Measurements from ENCODE around the gene LRRC43.

DNA sequence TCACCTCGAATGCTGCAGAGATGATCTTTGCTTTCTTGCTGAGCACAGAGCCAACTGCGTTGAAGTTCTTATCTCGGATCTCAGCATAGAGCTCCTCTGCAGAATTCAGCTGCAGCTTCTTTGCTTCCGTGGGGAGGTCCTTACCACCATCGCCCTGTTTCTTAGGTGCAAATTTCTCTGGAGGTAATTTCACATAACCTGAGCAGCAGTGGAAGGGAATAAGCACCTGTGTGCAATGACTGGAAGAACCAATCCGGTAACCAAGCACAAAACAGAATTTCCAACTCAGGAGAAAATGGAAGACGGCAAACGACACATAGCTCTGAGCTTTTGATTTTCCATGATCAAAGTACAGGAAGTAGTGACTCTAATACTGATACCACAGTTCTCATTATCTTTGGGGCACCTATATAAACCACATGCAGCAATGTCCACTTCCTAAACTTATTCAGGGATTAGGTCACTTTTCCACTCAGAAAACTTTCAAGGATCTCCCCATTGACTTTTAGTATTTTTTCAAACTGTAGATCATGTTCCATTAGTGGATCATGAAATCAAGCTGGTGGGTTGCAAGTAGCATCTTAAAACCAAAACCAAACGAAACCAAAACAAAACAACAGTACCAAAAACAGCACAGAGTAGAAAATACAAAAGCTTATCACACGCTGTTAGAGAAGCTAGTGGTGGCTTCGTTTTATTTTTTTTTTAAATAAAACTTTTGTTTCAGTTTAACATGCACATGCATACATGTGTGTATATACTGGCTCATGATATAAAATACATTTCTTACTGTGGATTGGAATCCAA lies 61.8 kb downstream of the LRRC43 start:
- TF ChIP-seq EZH2 (IDR thresholded peaks at IDR 0.05; ENCODE audit: borderline replicate concordance, insufficient read depth, low read length, poor library complexity, severe bottlenecking), result no peak
- TF ChIP-seq, protein P1, sequence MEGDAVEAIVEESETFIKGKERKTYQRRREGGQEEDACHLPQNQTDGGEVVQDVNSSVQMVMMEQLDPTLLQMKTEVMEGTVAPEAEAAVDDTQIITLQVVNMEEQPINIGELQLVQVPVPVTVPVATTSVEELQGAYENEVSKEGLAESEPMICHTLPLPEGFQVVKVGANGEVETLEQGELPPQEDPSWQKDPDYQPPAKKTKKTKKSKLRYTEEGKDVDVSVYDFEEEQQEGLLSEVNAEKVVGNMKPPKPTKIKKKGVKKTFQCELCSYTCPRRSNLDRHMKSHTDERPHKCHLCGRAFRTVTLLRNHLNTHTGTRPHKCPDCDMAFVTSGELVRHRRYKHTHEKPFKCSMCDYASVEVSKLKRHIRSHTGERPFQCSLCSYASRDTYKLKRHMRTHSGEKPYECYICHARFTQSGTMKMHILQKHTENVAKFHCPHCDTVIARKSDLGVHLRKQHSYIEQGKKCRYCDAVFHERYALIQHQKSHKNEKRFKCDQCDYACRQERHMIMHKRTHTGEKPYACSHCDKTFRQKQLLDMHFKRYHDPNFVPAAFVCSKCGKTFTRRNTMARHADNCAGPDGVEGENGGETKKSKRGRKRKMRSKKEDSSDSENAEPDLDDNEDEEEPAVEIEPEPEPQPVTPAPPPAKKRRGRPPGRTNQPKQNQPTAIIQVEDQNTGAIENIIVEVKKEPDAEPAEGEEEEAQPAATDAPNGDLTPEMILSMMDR (IDR thresholded peaks at IDR 0.05; ENCODE audit: poor library complexity, severe bottlenecking), result no peak

Data from neural cell (in vitro differentiated cells).